Gastroesophageal sphincter (tissue), 3 donors: ENCODE measurements around the gene CD209.

Experiments
- CTCF ChIP-seq, 4 experiments: fragments of 200-600 bp in 2 of 4; fragments of 450-650 bp in 2 of 4; sonication (generic) in 1 of 4; IDR thresholded peaks; one replicate each; pipeline ENCODE4 v1.5.1; 2017 to 2019; ENCODE audit warnings: antibody characterized with exemption in 4 of 4, mild to moderate bottlenecking in 2 of 4, moderate library complexity in 2 of 4
- EP300 ChIP-seq: sonication (generic); formaldehyde crosslinking; IDR thresholded peaks from one replicate; pipeline ENCODE4 v1.6.1; 2017; ENCODE audit warnings: antibody characterized with exemption, mild to moderate bottlenecking
- POLR2A ChIP-seq, 2 donors: fragments of 450-650 bp; IDR thresholded peaks; one replicate each; pipeline ENCODE4 v1.6.1; 2017; ENCODE audit warnings: antibody characterized with exemption in 2 of 2, mild to moderate bottlenecking in 2 of 2, moderate library complexity in 1 of 2
- POLR2AphosphoS5 ChIP-seq: sonication (generic); formaldehyde crosslinking; IDR thresholded peaks from one replicate; pipeline ENCODE4 v1.6.1; 2017; ENCODE audit warnings: antibody characterized with exemption

- TF ChIP-seq POLR2AphosphoS5, result no peak
- no peak for TF ChIP-seq POLR2A (IDR thresholded peaks at IDR 0.05)
- no peak for TF ChIP-seq CTCF (IDR thresholded peaks at IDR 0.05)
- TF ChIP-seq EP300, result no peak
These were observed 47.6 kb downstream of the CD209 start for GRCh38 chr19:7699417-7700401.
